ENCODE data around the gene MPL.

DNA sequence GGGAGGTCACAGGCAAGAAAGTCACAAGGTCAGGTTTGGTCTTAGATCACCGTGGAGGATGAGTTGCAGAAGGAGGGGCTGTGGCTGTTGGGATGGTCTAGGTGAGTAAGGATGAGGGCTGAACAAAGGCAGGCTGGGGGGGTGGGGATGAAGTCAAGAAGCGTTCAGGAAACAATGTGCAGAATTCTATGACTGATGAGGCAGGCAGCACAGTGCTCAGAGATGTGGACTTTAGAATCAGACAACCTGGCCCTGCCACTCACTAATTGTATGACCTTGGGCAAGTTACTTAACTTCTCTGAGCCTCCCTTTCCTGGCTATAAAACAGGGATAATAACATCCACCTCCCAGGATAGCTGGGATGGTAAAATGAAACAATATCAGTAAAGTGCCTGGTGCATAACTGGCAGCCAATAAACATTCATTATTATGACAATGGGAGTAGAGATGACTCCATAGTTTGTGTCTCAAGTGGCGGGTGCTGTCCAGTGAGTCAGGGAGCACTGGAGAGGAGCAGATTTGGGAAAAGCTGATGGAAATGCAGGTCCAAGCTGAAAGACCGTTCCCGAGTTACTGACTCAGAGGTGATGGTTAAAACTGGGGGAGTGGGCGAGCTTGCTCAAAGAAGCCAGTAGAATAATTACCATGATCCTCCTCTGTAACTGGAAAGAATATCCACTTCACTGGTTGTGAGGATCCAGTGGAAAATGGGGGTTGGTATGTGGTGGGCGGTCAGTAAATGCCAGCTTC, 34.7 kb upstream of the MPL start:
- no peak for TF ChIP-seq POLR2AphosphoS5 (IDR thresholded peaks at IDR 0.05; ENCODE audit: low read depth, low read length)
- TF ChIP-seq, protein P1, sequence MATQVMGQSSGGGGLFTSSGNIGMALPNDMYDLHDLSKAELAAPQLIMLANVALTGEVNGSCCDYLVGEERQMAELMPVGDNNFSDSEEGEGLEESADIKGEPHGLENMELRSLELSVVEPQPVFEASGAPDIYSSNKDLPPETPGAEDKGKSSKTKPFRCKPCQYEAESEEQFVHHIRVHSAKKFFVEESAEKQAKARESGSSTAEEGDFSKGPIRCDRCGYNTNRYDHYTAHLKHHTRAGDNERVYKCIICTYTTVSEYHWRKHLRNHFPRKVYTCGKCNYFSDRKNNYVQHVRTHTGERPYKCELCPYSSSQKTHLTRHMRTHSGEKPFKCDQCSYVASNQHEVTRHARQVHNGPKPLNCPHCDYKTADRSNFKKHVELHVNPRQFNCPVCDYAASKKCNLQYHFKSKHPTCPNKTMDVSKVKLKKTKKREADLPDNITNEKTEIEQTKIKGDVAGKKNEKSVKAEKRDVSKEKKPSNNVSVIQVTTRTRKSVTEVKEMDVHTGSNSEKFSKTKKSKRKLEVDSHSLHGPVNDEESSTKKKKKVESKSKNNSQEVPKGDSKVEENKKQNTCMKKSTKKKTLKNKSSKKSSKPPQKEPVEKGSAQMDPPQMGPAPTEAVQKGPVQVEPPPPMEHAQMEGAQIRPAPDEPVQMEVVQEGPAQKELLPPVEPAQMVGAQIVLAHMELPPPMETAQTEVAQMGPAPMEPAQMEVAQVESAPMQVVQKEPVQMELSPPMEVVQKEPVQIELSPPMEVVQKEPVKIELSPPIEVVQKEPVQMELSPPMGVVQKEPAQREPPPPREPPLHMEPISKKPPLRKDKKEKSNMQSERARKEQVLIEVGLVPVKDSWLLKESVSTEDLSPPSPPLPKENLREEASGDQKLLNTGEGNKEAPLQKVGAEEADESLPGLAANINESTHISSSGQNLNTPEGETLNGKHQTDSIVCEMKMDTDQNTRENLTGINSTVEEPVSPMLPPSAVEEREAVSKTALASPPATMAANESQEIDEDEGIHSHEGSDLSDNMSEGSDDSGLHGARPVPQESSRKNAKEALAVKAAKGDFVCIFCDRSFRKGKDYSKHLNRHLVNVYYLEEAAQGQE (IDR thresholded peaks at IDR 0.05; ENCODE audit: insufficient read depth in 1 of 2, low read depth in 2 of 2, low read length in 2 of 2): no peak
